HG03066 (cell line): ENCODE results near the gene MSL3B.
A peak's percentile ranks its signal among the peaks of the same experiment; 100 is the strongest.
"Not testable (repeated sequence)": the region's sequence is repeated elsewhere in the genome, so short reads cannot be mapped to it uniquely, and the experiment has no call there.

ENCODE experiments used
- ATAC-seq: cut with Tn5 transposase; IDR thresholded peaks from one replicate; pipeline ENCODE4 v1.9.1; 2021; ENCODE audit warnings: low read depth; ENCODE audit not compliant: unreplicated experiment

Gene MSL3B

DNA sequence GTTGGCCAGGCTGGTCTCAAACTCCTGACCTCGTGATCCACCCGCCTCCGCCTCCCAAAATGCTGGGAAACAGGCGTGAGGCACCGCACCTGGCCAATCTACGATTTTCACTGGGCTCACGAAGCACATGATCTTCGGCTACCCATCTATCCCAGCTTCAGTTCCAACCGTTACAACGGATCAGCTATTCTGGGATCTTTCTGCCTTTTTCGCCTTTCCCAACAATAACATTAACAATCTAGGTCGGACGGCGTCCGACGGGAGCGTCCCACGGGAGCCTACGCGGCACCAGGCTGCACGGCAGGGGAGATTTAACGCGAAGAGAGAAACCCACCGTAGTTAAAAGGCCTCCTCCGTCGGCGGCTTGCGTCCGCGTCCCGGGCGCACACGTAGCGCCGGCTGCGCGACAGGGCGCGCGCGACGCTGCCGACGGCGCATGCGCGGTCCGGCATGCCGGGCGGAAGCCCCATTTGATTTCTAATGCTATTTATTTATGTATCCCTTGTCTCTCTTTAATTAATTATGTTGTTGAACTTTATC is at the start of gene MSL3B:
MSL3B (minus strand) TSS at position 394 of the 540 bp plus-strand sequence.
- ATAC-seq, result peak; percentile 80

DNA sequence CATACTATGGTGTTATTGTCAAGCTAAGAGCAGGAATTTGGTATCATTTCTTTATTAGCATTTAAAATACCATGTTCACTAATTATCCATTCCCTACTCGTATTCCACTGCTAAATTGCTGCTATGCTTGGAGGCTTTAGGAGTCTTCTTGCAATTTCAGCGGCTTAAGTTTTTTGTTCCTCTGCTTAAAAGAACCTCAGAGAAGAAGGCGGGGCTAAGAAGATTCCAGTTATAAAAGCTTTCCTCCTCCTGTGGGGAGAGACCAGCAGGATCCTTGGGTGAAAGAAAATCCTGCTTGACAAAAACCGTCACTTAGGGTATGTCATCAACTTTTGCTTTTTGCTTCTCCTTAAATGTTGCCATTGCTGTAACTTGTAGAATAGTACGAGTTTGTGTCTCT is 48.9 kb upstream of the MSL3B start, which contains the start of gene TRPM8:
TRPM8 (plus strand) TSS at position 258 of the 400 bp plus-strand sequence. CDS start 9,165 bp downstream, outside the sequence.
- no peak for ATAC-seq

DNA sequence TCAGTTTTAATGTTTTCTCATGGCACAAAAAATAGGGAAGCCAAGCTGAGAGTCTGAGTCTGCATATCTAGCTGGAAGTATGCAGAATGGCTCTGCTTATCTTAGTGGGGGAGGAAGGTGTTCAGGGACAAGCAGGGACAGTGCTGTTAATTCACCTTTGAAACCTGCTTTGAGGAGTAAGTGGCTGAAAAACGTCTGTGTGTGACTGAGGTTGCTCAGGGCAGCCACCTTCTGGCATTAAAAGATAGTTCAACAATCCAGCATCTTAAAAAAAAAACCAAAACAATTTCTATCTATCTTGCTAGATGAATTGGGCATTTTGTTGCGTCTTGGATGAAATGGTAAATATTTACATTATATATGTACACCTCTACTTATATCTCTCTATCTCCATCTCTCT is 46.9 kb upstream of the MSL3B start:
- no peak for ATAC-seq

DNA sequence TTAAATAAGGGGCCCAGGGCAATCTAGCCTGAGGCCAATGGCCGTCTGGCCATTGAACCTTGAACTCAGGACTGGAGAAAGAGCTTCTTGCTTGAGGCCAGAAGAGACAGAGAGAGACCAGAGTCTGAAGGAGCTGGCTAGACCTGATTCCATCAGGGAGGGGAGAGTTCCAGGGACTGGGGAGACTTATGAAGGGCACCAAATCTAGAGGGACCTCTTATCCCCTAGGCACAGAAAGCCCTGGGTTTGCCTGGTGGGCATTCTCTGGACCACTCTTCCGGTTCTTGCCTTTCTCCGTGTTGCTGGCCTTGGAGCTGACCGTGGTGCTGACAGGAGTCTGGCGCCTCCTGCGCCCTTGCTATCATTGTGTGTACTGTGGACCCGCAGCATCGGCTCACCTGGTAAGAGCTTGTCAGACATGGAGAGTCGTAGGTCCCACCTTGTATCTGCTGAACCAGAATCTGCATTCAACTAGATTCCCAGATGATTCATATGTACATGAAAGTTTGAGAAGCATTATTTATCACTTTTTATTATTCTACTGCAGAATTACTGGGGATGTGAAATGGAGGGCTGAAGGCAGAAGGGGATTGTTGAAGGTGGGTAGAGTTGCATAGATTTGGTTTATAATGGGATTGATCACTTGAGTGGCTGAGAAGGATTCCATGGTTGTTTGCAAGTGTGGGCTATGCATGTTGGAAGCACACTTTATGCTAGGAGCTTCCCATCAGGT is 44.7 kb upstream of the MSL3B start:
- no peak for ATAC-seq

DNA sequence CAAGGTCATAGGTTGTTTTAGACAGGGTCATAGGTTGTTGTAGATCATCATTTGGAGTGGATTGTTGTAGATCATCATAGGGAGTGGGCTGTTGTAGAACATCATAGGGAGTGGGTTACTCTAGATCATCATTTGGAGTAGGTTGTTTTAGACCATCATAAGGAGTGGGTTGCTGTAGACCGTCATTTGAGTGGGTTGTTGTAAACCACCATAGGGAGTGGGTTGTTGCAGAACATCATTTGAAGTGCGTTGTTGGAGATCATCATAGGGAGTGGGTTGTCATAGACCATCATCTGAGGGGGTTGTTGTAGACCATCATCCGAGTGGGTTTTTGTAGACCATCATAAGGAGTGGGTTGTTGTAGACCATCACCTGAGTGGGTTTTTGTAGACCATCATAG is 39.4 kb upstream of the MSL3B start:
- ATAC-seq, result no peak

DNA sequence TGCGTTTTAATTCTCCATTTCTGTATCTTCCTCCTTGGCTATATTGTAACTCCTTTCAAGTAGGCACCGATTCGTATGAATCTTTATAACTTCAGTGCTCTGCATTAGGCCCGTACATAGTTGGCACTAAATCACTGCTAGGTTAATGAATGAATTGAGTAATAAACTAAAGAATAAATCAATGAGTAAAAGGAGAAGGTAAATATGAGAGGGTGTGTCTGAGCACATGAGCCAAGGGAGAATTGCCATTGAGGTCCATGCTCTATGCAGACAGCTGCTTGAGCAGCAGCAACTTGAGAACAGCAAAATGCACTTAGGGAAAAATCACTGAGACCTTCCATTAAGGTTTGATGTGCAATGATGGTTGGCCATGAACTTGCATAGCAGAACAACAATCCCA is 37.8 kb upstream of the MSL3B start:
- no peak for ATAC-seq

DNA sequence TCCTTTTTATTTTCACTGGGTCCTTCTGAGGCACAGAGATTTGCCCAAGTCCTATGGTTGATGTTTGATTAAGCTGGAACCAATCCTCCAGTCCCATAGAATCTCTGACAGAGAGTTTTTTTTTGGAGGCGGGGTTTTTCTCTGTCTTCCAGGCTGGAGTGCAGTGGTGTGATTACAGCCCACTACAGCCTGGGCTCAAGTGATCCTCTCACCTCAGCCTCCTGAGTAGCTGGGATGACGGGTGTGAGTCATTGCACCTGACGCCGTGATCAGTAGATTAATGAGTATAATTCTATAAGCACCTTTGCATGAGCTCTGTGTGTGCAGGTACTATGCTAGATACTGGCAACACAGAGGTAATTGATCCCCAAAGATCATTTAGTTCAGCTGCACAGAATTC is 33.7 kb upstream of the MSL3B start:
- no peak for ATAC-seq

DNA sequence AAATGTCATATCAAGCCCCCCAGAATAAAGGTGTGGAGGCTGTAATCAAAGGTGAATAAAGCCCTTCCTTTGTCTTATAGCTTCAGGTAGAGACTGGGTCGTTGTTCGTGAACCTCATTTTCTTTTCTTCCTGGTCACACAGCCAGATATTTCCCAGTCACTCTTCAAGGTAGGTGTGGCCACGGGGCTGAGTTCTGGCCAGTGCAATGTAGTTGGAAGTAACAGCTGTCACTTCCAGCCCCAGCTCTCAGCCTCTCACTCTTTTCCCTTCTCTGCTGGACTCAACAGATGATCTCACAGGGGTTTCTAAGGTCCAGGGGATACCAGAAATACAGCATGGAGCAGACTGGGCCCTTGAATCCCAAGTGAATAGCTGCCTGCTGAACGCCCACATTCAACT is 33.2 kb upstream of the MSL3B start:
- no peak for ATAC-seq

DNA sequence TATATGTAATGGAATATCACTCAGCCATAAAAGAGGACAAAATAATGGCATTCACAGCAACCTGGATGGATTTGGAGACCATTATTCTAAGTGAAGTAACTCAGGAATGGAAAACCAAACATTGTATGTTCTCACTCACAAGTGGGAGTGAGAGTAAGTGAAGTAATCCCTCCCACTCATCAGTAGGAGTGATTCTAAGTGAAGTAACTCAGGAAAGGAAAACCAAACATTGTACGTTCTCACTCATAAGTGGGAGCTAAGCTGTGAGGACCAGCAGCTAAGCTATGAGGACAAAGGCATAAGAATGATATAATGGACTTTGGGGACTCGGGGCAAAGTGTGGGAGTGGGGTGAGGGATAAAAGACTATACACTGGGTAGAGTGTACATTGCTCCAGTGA is 28.1 kb upstream of the MSL3B start:
- not testable (repeated sequence) for ATAC-seq

DNA sequence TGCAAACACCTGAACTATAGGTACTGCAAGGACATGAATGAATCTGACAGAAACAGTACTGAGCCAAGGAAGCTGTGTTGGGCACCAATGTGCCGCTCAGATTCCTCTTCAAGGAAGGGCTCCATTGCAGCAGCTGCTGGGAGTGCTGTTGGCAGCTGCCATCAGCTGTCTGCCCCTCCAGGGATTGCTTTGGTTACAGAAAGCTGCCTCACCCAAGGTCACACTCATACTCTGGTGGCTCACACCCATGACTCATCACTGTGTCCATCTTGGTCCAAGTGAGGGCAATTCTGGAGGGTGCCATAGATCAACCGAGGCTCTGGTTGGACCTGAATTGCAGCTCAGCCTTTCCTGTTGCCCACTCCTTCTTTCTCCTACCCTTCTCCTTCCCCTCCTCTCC is 24.6 kb upstream of the MSL3B start:
- no peak for ATAC-seq

DNA sequence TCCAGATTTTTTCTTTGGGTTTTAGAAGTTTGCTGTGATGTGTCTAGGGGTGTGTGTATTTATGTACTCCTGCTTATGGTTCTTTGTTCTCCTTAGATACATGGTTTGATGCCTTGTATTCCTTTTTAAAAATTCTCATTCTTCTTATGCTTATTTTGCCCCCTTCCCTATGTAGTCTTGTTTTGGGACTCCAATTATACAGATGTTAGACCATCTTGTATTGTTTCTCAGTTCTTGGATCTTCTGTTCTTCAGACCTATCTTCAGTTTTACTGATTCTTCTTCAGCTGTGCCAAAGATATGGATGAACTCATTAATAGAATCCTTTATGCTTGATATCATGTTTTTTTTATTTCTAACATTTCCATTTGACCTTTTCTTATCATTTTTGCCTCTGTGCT is 14.2 kb upstream of the MSL3B start:
- ATAC-seq, result no peak

DNA sequence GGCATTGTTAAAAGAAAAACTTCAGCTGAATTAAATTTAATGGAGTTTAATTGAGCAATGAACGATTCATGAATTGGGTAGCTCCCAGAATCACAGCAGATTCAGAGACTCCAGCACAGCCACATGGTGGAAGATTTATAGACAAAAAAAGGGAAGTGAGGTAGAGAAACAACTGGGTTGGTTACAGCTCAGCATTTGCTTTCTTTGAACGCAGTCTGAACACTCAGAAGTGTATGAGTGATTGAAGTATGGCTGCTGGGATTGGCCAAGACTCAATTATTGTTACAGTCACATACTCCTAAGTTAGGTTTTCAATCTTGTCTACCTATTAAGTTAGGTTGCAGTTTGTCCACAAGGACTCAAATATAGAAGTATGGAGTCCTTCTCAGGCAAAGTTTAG is 3.9 kb upstream of the MSL3B start:
- not testable (repeated sequence) for ATAC-seq

DNA sequence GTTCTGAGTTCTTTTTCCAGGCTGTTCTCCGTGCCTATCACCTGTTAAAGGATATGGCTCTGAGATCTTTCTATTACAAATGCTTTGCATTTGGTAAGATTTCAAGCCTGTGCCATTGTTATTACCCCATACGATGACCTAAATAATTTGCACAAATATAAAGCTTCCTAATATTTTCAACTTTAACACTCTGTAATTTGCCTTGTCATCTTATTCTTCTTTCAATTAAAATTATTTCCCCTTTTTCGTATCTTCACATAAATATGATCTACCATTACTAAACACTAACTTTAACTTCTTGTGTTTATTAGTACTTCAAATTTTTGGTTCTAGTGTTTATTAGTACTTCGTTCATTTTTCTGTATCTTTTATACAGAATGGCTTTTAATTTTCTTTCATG is 3.2 kb upstream of the MSL3B start:
- no peak for ATAC-seq

DNA sequence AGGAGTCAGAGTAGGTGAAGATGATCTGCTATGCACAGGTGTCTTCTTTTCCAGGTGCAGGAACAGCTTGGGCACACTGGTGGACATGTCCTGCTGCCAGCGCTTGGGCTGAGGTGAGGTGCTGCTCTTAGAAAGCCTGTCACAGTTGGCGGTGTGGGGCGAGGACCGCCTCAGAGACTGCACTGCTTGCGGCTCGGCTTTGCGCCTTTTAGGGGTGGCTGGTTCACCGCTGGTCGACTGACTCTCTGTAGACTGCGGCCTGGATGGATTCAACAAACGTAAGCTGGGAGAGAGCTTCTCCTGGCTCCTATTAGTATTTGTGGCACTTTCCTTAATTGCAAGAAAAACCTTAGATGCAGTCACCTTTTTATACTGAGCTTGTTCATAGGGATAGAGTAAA is 1.7 kb downstream of the MSL3B start:
- no peak for ATAC-seq

DNA sequence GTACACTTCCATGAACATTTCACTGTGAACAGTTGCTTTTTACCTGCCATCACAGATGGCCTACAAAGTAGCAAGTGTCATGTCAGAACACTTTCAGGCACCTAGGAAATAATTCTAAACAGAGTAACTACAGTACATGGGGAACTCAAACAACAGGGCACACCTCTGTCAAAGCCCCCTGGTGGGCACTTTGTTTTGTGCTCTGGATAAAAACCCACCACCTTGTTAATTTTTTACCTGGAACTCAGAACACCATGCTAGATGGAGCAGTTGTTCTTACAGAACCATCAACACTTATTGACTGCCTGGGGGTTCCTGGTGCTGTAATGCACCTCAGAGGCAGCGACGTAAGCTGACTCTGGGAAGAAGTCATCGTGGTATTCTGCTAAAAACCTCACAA is 2.3 kb downstream of the MSL3B start:
- no peak for ATAC-seq

DNA sequence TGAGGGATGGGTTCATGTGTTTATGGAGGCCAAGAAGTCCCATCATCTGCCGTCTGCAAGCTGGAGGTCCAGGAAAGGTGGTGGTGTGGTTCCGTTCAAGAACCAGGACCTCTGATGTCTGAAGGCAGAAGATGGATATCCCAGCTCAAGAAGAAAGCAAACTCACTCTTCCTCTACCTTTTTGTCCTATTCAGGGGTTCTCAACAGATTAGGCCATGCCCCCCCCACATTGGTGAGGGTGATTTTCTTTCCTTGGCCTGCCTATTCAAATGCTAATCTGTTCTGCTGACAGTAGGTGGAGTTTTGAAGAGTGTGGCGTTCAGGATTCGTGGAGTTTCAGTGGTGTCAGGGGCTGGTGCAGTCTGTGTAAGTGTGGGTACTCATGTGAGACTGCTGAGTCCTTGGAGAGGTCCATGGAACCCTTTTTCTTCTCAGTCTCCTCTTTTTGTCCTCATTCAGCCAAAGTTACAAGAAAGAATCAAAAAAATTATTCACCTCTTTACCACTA is 5.9 kb downstream of the MSL3B start:
- ATAC-seq, result no peak

DNA sequence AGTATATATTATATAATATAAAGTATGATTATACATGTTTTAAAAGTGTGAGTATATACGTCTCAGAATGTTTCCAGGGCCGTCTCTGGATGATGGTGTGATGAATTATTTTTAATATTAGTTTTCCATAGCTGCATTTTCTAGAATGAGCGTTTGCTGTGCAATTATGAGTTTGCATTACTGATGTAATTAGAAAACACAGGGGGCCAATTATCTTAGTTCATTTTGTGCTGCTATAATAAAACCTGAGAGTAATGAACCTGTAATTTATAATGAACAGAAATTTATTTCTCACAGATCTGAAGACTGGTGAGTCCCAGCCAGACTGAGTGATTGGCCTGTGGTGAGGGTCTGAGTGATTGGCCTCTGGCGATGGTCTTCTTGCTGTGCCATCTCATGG is 9.9 kb downstream of the MSL3B start:
- no peak for ATAC-seq

DNA sequence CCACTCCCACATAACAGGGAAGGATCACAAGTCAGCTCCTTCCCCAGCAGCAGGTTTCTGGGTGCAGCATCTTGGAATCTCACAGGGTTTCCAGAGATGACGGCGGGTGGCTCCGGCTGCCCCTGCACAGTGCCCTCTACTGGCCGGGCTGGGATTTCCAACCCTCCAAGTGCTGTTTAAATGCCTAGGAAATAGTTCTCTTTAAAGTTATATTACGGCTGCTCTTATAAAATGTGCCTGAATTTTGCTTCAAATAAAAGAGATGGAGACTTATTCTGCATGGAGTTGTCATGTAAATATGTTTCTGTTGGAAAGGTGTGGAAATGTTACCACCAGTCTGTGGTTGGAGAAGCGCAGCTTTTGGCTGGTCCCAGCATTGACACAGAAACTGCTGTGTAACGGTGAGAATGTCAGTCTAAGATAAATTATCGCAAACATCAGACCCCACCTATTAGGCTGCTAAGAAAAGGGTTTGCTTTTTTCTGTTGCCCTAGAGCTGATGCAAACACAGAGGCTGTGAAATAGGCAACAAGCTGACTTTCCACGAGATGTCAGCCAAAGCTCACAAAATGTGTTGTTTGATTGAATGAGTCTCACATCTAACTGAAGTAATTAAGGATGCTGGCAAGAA is 10.6 kb downstream of the MSL3B start:
- ATAC-seq, result no peak

DNA sequence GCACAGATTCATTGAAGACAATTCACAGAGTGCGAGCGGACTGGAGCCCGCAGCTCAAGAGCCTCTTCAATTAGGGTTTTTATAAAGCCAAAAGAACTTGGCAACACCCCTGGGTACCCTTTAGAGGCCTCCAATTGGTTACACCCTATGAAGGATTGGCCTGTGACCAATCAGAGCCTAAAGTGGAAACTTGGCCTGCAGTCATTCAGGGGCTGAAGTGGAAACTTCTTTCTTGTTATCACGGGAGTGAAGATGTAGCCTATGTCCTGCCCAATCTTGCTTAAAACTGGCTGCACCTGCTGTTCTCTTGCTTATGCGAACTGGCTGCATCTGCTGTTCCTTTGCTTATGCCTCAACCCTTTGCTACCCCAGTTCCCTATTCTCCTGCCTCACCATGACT is 12.0 kb downstream of the MSL3B start:
- ATAC-seq, result no peak

DNA sequence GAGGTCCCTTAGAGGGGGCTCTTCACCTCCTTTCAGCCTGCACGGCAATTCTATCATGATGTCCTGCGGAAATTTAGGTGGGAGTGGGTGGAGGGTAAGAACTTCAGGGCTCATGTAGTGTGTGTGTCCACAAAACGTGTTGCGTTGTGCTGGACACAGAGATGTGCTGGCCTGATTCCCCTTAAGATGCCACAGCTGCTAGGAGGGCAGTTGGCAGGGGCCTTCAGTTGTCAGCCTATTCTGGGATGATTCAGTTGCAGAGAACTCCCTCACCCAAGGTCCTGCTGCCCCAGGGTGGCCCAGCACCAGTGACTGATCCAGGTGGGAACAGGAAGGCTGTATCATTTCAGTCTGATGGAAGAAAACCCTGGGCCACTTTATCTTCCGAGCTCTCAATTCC is 12.8 kb downstream of the MSL3B start:
- no peak for ATAC-seq

DNA sequence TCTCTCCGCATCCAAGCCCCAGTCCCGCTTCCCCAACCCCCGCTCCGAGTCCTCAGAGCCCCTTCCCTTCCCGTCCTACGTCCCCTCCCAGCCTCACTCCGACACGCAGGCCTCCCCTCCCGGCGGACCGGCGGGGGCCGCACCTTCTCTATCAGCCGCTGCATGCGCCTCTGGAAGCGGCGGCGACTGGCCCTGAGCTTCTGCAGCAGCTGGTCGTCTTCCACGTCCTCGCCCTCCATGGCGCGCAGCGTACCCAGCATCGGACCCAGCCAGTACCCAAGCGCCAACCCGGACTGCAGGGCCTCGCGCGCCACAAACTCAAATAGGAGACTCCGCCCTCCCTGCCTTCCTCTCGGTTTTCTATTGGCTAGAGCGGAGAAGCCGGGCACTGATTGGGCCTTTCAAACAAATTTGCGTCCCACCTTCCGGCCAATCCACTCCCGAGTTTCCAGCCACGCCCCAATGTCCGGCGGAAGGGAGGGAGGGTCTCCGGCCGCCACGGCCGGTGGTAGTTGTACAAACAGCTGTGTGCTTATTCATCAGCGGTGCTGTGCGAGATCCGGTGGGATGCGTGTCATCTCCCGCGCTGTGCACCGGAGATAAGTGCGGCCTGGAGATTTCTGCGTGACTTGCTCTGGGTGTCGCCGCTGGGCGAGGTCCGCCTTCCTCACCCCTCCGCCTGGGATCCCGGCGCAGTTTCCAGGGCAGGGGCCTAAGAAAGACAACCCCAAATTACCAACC is 13.8 kb downstream of the MSL3B start, which contains the start of gene HJURP:
HJURP (minus strand) TSS at position 295 of the 741 bp plus-strand sequence; CDS start at position 260, 35 bp downstream.
- ATAC-seq, result peak; percentile 98
